ENCODE results near the gene ARHGAP22. TPM values are rescaled to one million over a fixed set of nuclear protein-coding genes. Genes with fewer than 3 reads are reported as not detected.

Gene ARHGAP22
- total RNA-seq, 2 donors from 2014 or later, result 4.4 to 8.6 TPM

DNA sequence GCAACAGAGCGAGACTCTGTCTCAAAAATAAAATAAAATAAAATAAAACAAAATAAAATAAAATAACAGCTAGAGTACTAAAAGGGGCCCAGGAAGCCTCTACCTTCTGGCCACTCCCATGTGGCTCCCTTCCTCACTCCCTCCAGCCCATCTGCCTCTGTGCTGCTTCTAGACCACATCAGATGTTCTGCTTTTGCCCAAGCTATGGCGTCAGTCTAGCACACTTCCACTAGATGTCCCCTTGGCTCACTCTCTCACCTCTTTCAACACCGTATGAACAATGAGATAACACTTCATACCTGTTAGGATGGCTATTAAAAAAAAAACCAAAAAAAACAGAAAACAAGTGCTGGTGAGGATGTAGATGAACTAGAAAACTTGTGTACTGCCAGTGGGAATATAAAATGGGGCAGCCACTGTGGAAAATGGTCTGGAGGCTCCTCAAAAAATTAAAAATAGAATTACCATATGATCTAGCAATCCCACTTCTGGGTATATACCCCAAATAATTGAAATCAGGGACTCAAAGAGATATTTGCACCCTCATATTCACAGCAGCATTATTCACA is 132.3 kb downstream of the ARHGAP22 start:
- Histone ChIP-seq H3K9me3 (no peaks in the 10 kb centered on the region), H3K36me3 (no peaks in the 10 kb centered on the region), H3K27ac (no peak overlapping the region), H3K4me3 (no peak overlapping the region), H3K4me1 (replicated peaks) (no peaks in the 10 kb centered on the region), H3K27me3 (replicated peaks; ENCODE audit: insufficient read depth) (no peaks in the 10 kb centered on the region)
- intact Hi-C loops (cut with DNase I), result no loop called here
- 62% methylated on average over 3 of the region's 3 CpGs for WGBS
- no peak for DNase-seq (ENCODE audit: low spot score)
- TF ChIP-seq, protein P1, sequence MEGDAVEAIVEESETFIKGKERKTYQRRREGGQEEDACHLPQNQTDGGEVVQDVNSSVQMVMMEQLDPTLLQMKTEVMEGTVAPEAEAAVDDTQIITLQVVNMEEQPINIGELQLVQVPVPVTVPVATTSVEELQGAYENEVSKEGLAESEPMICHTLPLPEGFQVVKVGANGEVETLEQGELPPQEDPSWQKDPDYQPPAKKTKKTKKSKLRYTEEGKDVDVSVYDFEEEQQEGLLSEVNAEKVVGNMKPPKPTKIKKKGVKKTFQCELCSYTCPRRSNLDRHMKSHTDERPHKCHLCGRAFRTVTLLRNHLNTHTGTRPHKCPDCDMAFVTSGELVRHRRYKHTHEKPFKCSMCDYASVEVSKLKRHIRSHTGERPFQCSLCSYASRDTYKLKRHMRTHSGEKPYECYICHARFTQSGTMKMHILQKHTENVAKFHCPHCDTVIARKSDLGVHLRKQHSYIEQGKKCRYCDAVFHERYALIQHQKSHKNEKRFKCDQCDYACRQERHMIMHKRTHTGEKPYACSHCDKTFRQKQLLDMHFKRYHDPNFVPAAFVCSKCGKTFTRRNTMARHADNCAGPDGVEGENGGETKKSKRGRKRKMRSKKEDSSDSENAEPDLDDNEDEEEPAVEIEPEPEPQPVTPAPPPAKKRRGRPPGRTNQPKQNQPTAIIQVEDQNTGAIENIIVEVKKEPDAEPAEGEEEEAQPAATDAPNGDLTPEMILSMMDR (IDR thresholded peaks at IDR 0.05), result no peak
- TF ChIP-seq POLR2A (IDR thresholded peaks at IDR 0.05), result no peak
- TF ChIP-seq POLR2AphosphoS5 (IDR thresholded peaks at IDR 0.05), result no peak

DNA sequence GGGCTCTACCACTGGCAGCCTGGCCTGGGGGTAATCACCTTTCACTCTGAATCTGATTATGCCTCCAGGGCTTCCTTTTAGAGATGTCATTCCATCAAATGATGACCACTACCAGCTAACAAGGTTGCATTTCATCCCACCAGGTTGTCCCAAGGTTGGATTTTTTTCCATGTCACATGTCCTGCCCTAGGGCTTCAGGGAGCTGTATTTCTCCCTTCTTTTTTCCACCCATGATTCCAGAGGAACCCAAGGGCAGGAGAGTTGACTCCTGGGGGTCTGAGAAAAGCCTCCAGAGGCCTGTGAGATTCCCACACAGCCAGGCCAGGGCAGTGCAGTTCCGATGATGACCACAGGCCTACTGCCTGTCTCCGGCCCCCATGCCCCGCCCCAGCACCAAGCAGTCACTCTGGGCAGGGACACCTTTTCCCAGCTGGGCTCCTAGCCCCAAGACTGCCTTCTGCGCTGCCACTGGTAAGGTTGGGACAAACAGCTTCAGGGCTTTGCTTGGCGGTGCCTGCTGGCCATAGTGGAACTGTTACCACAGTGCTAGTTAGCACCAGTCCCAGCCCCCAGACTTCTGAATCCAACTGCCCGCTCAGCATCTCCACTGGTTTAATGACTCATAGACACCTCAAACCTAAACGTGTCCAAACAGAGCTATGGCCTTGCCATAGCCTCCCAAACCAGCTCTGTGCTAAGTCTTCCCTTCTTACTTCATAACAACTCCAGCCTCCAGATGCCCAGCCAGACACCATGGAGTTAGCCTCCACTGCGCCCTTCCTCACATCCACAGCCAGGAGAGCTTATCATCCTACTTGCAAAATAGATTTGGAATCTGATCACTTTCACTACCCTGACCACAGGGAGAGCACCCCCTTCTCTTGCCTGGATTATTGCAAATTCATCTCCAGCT is 133.7 kb downstream of the ARHGAP22 start:
- no peaks in the 10 kb centered on the region for H3K4me1 ChIP-seq (replicated peaks)
- WGBS, result 72% methylated on average over 8 of the region's 8 CpGs
- H3K36me3 ChIP-seq, result no peaks in the 10 kb centered on the region
- no peak for DNase-seq (ENCODE audit: low spot score)
- no peak overlapping the region for H3K27ac ChIP-seq
- TF ChIP-seq, protein P1 (IDR thresholded peaks at IDR 0.05), result no peak
- TF ChIP-seq POLR2AphosphoS5 (IDR thresholded peaks at IDR 0.05), result no peak
- no peak for TF ChIP-seq POLR2A (IDR thresholded peaks at IDR 0.05)
- H3K4me3 ChIP-seq, result no peak overlapping the region
- no peaks in the 10 kb centered on the region for H3K27me3 ChIP-seq (replicated peaks; ENCODE audit: insufficient read depth)
- H3K9me3 ChIP-seq, result no peaks in the 10 kb centered on the region
- intact Hi-C loops (cut with DNase I), result no loop called here

DNA sequence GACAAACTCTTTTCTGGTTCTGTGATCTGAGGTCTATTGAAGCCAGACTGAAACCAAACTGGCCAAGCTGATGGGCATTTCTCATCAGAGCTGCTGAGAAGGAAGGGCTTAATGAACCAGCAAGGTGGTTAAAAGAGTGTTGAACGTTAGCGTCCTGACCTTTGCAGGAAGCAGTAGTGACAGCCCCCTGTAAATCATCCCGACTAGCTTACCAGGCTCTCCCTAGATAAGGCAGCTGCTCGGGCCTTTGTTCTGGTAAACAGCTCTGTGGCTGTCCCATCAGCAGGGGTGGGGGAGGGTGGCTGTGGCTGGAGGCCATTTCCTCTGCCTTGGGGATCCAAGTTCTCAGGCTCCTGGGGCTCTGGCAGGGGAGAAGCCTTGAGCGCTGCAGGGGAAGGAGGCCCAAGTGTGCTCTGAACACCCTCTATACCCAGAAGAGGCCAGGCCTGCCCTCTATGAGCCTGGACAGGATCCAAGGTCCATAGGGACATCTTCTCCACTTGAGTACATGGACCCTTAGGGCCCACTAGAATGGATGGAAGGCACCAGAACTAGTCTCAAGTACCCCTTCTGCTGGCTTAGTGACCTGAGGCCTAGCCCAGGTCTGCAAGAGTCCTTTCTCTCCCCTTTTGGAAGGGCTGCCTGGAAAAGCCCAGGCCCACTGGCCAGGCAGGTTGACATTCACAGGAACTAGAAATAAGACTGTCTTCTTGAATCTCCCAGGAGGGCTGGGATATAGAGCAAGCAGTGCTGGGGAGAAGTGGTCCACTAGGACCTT is 134.6 kb downstream of the ARHGAP22 start:
- Histone ChIP-seq H3K27me3 (replicated peaks; ENCODE audit: insufficient read depth) (no peaks in the 10 kb centered on the region), H3K4me3 (no peak overlapping the region), H3K27ac (no peak overlapping the region), H3K9me3 (no peaks in the 10 kb centered on the region), H3K4me1 (replicated peaks) (no peaks in the 10 kb centered on the region), H3K36me3 (no peaks in the 10 kb centered on the region)
- WGBS, result 63% methylated on average over 5 of the region's 5 CpGs
- TF ChIP-seq POLR2AphosphoS5 (IDR thresholded peaks at IDR 0.05), result no peak
- TF ChIP-seq, protein P1 (IDR thresholded peaks at IDR 0.05), result no peak
- no peak for TF ChIP-seq POLR2A (IDR thresholded peaks at IDR 0.05)
- DNase-seq (ENCODE audit: low spot score), result no peak
- intact Hi-C loops (cut with DNase I), result no loop called here

DNA sequence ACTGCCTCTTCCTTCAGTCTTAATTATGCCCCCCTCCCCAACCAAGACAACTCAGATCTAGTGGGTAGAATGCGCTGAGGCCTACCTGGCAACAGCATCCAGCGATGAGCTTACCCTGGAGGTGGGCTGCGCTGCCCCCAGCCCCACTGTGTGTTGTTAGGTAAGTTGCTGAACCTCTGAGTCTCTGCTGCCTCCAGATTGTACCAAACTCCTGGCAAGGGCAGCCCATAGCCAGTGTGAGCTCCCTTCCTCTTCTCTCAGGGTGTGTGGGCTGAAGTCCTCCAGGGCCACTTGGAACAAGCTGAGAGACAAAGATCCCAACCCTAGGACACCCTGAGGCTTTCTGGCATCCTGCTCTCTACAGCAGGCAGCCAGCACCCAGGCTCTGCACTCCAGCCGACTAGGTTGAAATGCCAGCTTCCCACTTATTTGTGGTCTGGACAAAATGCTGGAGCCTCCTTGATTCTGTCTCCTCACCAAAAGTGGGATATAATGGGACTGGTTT is 135.3 kb downstream of the ARHGAP22 start:
- no peaks in the 10 kb centered on the region for H3K9me3 ChIP-seq
- TF ChIP-seq, protein P1 (IDR thresholded peaks at IDR 0.05), result no peak
- no peak for TF ChIP-seq POLR2AphosphoS5 (IDR thresholded peaks at IDR 0.05)
- TF ChIP-seq POLR2A (IDR thresholded peaks at IDR 0.05), result no peak
- no peak for DNase-seq (ENCODE audit: low spot score)
- no peaks in the 10 kb centered on the region for H3K27me3 ChIP-seq (replicated peaks; ENCODE audit: insufficient read depth)
- H3K27ac ChIP-seq, result no peak overlapping the region
- H3K36me3 ChIP-seq, result no peaks in the 10 kb centered on the region
- 79% methylated on average over 4 of the region's 4 CpGs for WGBS
- no peak overlapping the region for H3K4me3 ChIP-seq
- intact Hi-C loops (cut with DNase I), result no loop called here
- no peaks in the 10 kb centered on the region for H3K4me1 ChIP-seq (replicated peaks)
